GM23338 (cell line): ENCODE measurements around the gene PPME1. TPM values are rescaled to one million over a fixed set of nuclear protein-coding genes. Genes with fewer than 3 reads are reported as not detected.

Source experiments
- ATAC-seq: fragments of 200-7000 bp; cut with Tn5 transposase; 3 replicates; pipeline ENCODE4 v1.9.1; 2020
- DNase-seq: peaks from one replicate; pipeline ENCODE4 v3.0.0-alpha.2; 2015; ENCODE audit warnings: low spot score
- H2AFZ ChIP-seq: fragments of 200-600 bp; sonication (generic); 2 replicates; pipeline ENCODE4 v1.8.0; 2016; ENCODE audit warnings: antibody characterized with exemption, mild to moderate bottlenecking, moderate library complexity
- H3F3A ChIP-seq: fragments of 200-600 bp; sonication (generic); replicated peaks from 2 replicates; pipeline ENCODE4 v1.8.0; 2017; ENCODE audit warnings: antibody characterized with exemption, mixed run types, low read depth
- H3K27ac ChIP-seq: fragments of 200-600 bp; sonication (generic); 2 replicates; pipeline ENCODE4 v1.6.1; 2016; ENCODE audit warnings: low read depth
- H3K27me3 ChIP-seq: fragments of 200-600 bp; sonication (generic); 2 replicates; pipeline ENCODE4 v1.8.0; 2016; ENCODE audit warnings: mild to moderate bottlenecking, mixed run types, moderate library complexity; ENCODE audit not compliant: insufficient read depth
- H3K36me3 ChIP-seq: fragments of 200-600 bp; sonication (generic); 2 replicates; pipeline ENCODE4 v1.8.0; 2016; ENCODE audit warnings: mild to moderate bottlenecking; ENCODE audit not compliant: insufficient read depth
- H3K4me1 ChIP-seq: fragments of 200-600 bp; sonication (generic); 2 replicates; pipeline ENCODE4 v1.8.0; 2016; ENCODE audit warnings: mild to moderate bottlenecking, moderate library complexity; ENCODE audit not compliant: insufficient read depth
- H3K4me2 ChIP-seq: fragments of 200-600 bp; sonication (generic); 2 replicates; pipeline ENCODE4 v1.7.1; 2017; ENCODE audit warnings: mixed run types
- H3K4me3 ChIP-seq: fragments of 200-600 bp; sonication (generic); 2 replicates; pipeline ENCODE4 v1.6.1; 2016; ENCODE audit warnings: mixed run types
- H3K79me2 ChIP-seq: fragments of 200-600 bp; sonication (generic); replicated peaks from 2 replicates; pipeline ENCODE4 v1.8.0; 2017; ENCODE audit warnings: mild to moderate bottlenecking; ENCODE audit not compliant: insufficient read depth
- H3K9me2 ChIP-seq: fragments of 200-600 bp; sonication (generic); 2 replicates; pipeline ENCODE4 v1.8.0; 2017; ENCODE audit not compliant: insufficient read depth
- H4K20me1 ChIP-seq: fragments of 200-600 bp; sonication (generic); replicated peaks from 2 replicates; pipeline ENCODE4 v1.8.0; 2017; ENCODE audit warnings: mild to moderate bottlenecking; ENCODE audit not compliant: insufficient read depth
- H3K27ac Mint-ChIP-seq: 2 replicates; pipeline ENCODE4 v1.8.0; 2020; ENCODE audit warnings: inconsistent platforms, mild to moderate bottlenecking, moderate library complexity, mixed read lengths
- H3K27me3 Mint-ChIP-seq: 3 replicates; pipeline ENCODE4 v1.8.0; 2022; ENCODE audit warnings: low read depth, mild to moderate bottlenecking, moderate library complexity, mixed read lengths, inconsistent platforms; ENCODE audit not compliant: insufficient read depth, poor library complexity
- H3K36me3 Mint-ChIP-seq: 3 replicates; pipeline ENCODE4 v1.8.0; 2021; ENCODE audit warnings: low read depth, mild to moderate bottlenecking, inconsistent platforms, moderate library complexity, mixed read lengths
- H3K4me1 Mint-ChIP-seq: 3 replicates; pipeline ENCODE4 v1.8.0; 2020; ENCODE audit warnings: mild to moderate bottlenecking, inconsistent platforms, mixed read lengths
- H3K4me3 Mint-ChIP-seq: 3 replicates; pipeline ENCODE4 v1.8.0; 2021; ENCODE audit warnings: moderate library complexity, mild to moderate bottlenecking, inconsistent platforms, mixed read lengths
- H3K9me3 Mint-ChIP-seq: 3 replicates; pipeline ENCODE4 v1.8.0; 2020; ENCODE audit warnings: moderate library complexity, mild to moderate bottlenecking, inconsistent platforms, mixed read lengths
- CTCF ChIP-seq, 2 experiments: fragments of 200-600 bp in 1 of 2; sonication (generic) in 1 of 2; conservative IDR thresholded peaks; 2 replicates each; pipeline versions ENCODE4 v1.5.1 to v1.6.1; 2016 to 2017; ENCODE audit warnings: antibody characterized with exemption in 2 of 2, low read depth in 2 of 2, mild to moderate bottlenecking in 2 of 2, moderate library complexity in 1 of 2
- EZH2phosphoT487 ChIP-seq: fragments of 200-600 bp; sonication (generic); IDR thresholded peaks from one replicate; pipeline ENCODE4 v1.8.1; 2018; ENCODE audit warnings: antibody characterized with exemption; ENCODE audit not compliant: unreplicated experiment
- JUNB ChIP-seq: IDR thresholded peaks from one replicate; pipeline ENCODE4 v1.6.1; 2016; ENCODE audit warnings: antibody characterized with exemption; ENCODE audit not compliant: unreplicated experiment
- REST ChIP-seq: IDR thresholded peaks from one replicate; pipeline ENCODE4 v1.6.1; 2018; ENCODE audit warnings: antibody characterized with exemption; ENCODE audit not compliant: unreplicated experiment
- ZNF114 ChIP-seq: fragments of 250-450 bp; sonication (Bioruptor Pico); IDR thresholded peaks from 2 replicates; pipeline ENCODE4 v1.5.0; 2020; ENCODE audit warnings: mild to moderate bottlenecking, moderate library complexity
- polyA plus RNA-seq: library from polyadenylated mRNA; unstranded; fragments of >200 nt; fragmentation: Nextera tagmentation; extraction: Ambion mirVana; gene quantifications from 2 replicates; pipeline ENCODE4 v1.2.1, GENCODE V29; 2016
- total RNA-seq: library from RNA; depleted of rRNA; stranded (reverse); fragments of >200 nt; shearing (Covaris generic); gene quantifications from 2 replicates; pipeline ENCODE4 v1.2.3, GENCODE V29; 2014
- TF ChIP-seq, protein P1 (sequence below): IDR thresholded peaks from 2 replicates; pipeline ENCODE4 v1.6.1; 2016; ENCODE audit warnings: antibody characterized with exemption

PPME1 gene
- total and polyA plus RNA-seq, 2 experiments from 2014 or later = 32.1 to 37.2 TPM

GRCh38 chr11:74265256-74265655, 94.2 kb downstream of the PPME1 start (continued):
- no peak for TF ChIP-seq EZH2phosphoT487
- TF ChIP-seq, protein P1, sequence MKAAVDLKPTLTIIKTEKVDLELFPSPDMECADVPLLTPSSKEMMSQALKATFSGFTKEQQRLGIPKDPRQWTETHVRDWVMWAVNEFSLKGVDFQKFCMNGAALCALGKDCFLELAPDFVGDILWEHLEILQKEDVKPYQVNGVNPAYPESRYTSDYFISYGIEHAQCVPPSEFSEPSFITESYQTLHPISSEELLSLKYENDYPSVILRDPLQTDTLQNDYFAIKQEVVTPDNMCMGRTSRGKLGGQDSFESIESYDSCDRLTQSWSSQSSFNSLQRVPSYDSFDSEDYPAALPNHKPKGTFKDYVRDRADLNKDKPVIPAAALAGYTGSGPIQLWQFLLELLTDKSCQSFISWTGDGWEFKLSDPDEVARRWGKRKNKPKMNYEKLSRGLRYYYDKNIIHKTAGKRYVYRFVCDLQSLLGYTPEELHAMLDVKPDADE = no peak

GRCh38 chr11:74267014-74267413, 95.9 kb downstream of the PPME1 start:
- peaks cover 2% of the 10 kb centered on the region for H3K27me3 Mint-ChIP-seq
- DNase-seq = no peak
- no peaks in the 10 kb centered on the region for H3K4me1 ChIP-seq
- no peak overlapping the region for H3K27ac ChIP-seq
- H3K4me2 ChIP-seq = no peak overlapping the region
- no peaks in the 10 kb centered on the region for H3K9me3 Mint-ChIP-seq
- H3K36me3 ChIP-seq = no peaks in the 10 kb centered on the region
- no peaks in the 10 kb centered on the region for H3K79me2 ChIP-seq
- H3K27ac Mint-ChIP-seq = no peak overlapping the region
- no peak overlapping the region for H3K4me3 ChIP-seq
- no peaks in the 10 kb centered on the region for H3F3A ChIP-seq
- H4K20me1 ChIP-seq = no peaks in the 10 kb centered on the region
- H3K36me3 Mint-ChIP-seq = no peaks in the 10 kb centered on the region
- no peaks in the 10 kb centered on the region for H3K4me1 Mint-ChIP-seq
- H3K4me3 Mint-ChIP-seq = no peak overlapping the region
- TF ChIP-seq ZNF114 (no peak), CTCF (conservative IDR thresholded peaks at IDR 0.05; ENCODE audit: low read depth in 2 of 2) (no peak), REST (no peak), JUNB (no peak)
- H2AFZ ChIP-seq = no peak overlapping the region
- H3K9me2 ChIP-seq = no peaks in the 10 kb centered on the region
- H3K27me3 ChIP-seq = no peaks in the 10 kb centered on the region
- no peak for ATAC-seq

- no peak for ATAC-seq
- TF ChIP-seq, protein P1 = no peak
- no peak for TF ChIP-seq JUNB
Measured at GRCh38 chr11:74268456-74268855, 97.4 kb downstream of the PPME1 start.

More at GRCh38 chr11:74268456-74268855, 97.4 kb downstream of the PPME1 start:
- no peak overlapping the region for H3K27ac Mint-ChIP-seq
- Histone ChIP-seq H3K36me3 (no peaks in the 10 kb centered on the region), H3K27ac (no peak overlapping the region), H3K9me2 (no peaks in the 10 kb centered on the region), H3K4me3 (no peak overlapping the region), H3K4me2 (no peak overlapping the region), H4K20me1 (no peaks in the 10 kb centered on the region), H3K27me3 (no peaks in the 10 kb centered on the region), H3K4me1 (no peaks in the 10 kb centered on the region), H3F3A (no peaks in the 10 kb centered on the region), H2AFZ (no peak overlapping the region), H3K79me2 (no peaks in the 10 kb centered on the region)
- no peaks in the 10 kb centered on the region for H3K36me3 Mint-ChIP-seq
- no peaks in the 10 kb centered on the region for H3K9me3 Mint-ChIP-seq
- H3K4me3 Mint-ChIP-seq = no peak overlapping the region
- no peak for DNase-seq
- peaks cover 2% of the 10 kb centered on the region for H3K27me3 Mint-ChIP-seq
- no peaks in the 10 kb centered on the region for H3K4me1 Mint-ChIP-seq
